Amniotic stem cell (primary cell): ENCODE data around the gene PHF12.
"Not testable (repeated sequence)": the region's sequence is repeated elsewhere in the genome, so short reads cannot be mapped to it uniquely, and the experiment has no call there.

Experiments used
- DNase-seq: peaks from one replicate; lab custom pipeline; 2025; lab: John Stamatoyannopoulos, UW

Gene PHF12

GRCh38 chr17:28901866-28902818 lies 49.2 kb downstream of the PHF12 start:
- no peak for DNase-seq

GRCh38 chr17:28900986-28901726 lies 50.2 kb downstream of the PHF12 start:
- DNase-seq, result no peak

GRCh38 chr17:28899212-28899815 lies 52.0 kb downstream of the PHF12 start:
- DNase-seq, result no peak

GRCh38 chr17:28898527-28898955 lies 52.8 kb downstream of the PHF12 start:
- DNase-seq, result no peak

- DNase-seq, result no peak
Observed at GRCh38 chr17:28897769-28898526, 53.4 kb downstream of the PHF12 start.

GRCh38 chr17:28896884-28897768 lies 54.2 kb downstream of the PHF12 start, which contains the start of gene FLOT2:
Gene FLOT2 (minus strand): TSS chr17:28897733. CDS start chr17:28897574, 159 bp downstream.
- no peak for DNase-seq

GRCh38 chr17:28896491-28896883 lies 54.8 kb downstream of the PHF12 start:
- DNase-seq, result no peak

GRCh38 chr17:28895794-28896447 lies 55.4 kb downstream of the PHF12 start:
- no peak for DNase-seq

- not testable (repeated sequence) for DNase-seq
Observed at GRCh38 chr17:28893248-28894183, 57.8 kb downstream of the PHF12 start.

GRCh38 chr17:28892024-28892423 lies 59.3 kb downstream of the PHF12 start:
- DNase-seq, result no peak

- no peak for DNase-seq
Observed at GRCh38 chr17:28891201-28891600, 60.1 kb downstream of the PHF12 start.

- DNase-seq, result no peak
Observed at GRCh38 chr17:28889996-28890395, 61.3 kb downstream of the PHF12 start.

- DNase-seq, result no peak
Observed at GRCh38 chr17:28888832-28889231, 62.5 kb downstream of the PHF12 start.

GRCh38 chr17:28887871-28888471 lies 63.3 kb downstream of the PHF12 start:
- no peak for DNase-seq

- DNase-seq, result no peak
Observed at GRCh38 chr17:28885951-28886350, 65.4 kb downstream of the PHF12 start.

GRCh38 chr17:28885363-28885762 lies 66.0 kb downstream of the PHF12 start:
- DNase-seq, result no peak

GRCh38 chr17:28883967-28884702 lies 67.2 kb downstream of the PHF12 start:
- no peak for DNase-seq
